H1 (cell line): ENCODE measurements around the gene MARS1. TPM values are rescaled to one million over a fixed set of nuclear protein-coding genes. Genes with fewer than 3 reads are reported as not detected.

Source experiments
- CTBP2 ChIP-seq: IDR thresholded peaks from 2 replicates; pipeline ENCODE4 v1.7.0; 2011; ENCODE audit warnings: borderline replicate concordance, mild to moderate bottlenecking, moderate library complexity, mixed read lengths, low read length; ENCODE audit not compliant: insufficient read depth, insufficient read length
- HDAC2 ChIP-seq, 2 experiments: fragments of 300-600 bp in 1 of 2; sonication (generic) in 1 of 2; IDR thresholded peaks; 2 replicates each; pipeline ENCODE4 v1.6.1; 2011 to 2012; ENCODE audit warnings: low read depth in 2 of 2, low read length in 2 of 2, mild to moderate bottlenecking in 2 of 2, moderate library complexity in 2 of 2, borderline replicate concordance in 1 of 2, inconsistent platforms in 1 of 2
- JUND ChIP-seq: IDR thresholded peaks from 2 replicates; pipeline ENCODE4 v1.6.1; 2011; ENCODE audit warnings: mild to moderate bottlenecking, improper control_type of control experiment, low read length
- POLR2AphosphoS5 ChIP-seq: IDR thresholded peaks from 2 replicates; pipeline ENCODE4 v1.6.1; 2011; ENCODE audit warnings: low read depth, low read length
- polyA plus RNA-seq, 7 experiments: library from polyadenylated mRNA; depleted of rRNA in 3 of 7; stranded (reverse) in 5 of 7; unstranded in 2 of 7; fragments of >200 nt in 5 of 7; fragments of 200-250 nt in 2 of 7; gene quantifications; 1 replicate in 5 of 7; 2 replicates in 1 of 7; 4 replicates in 1 of 7; pipeline versions ENCODE4 v1.2.1 to v1.2.3, GENCODE V29; 2011 to 2013; ENCODE audit warnings: missing spikeins in 2 of 7, mixed read lengths in 2 of 7
- total RNA-seq: library from RNA; stranded (reverse); fragmentation: NEBNext Ultra II Directional; extraction: Animal tissue kit (Norgen Biotek cat#: 25700); gene quantifications from 2 replicates; pipeline ENCODE4 v1.2.1, GENCODE V29; 2021

MARS1 gene
- total and polyA plus RNA-seq, 2 of the 8 experiments (the other 6 are each of a cell fraction or from before 2014, with no cell fraction given): 194 to 407 TPM

DNA sequence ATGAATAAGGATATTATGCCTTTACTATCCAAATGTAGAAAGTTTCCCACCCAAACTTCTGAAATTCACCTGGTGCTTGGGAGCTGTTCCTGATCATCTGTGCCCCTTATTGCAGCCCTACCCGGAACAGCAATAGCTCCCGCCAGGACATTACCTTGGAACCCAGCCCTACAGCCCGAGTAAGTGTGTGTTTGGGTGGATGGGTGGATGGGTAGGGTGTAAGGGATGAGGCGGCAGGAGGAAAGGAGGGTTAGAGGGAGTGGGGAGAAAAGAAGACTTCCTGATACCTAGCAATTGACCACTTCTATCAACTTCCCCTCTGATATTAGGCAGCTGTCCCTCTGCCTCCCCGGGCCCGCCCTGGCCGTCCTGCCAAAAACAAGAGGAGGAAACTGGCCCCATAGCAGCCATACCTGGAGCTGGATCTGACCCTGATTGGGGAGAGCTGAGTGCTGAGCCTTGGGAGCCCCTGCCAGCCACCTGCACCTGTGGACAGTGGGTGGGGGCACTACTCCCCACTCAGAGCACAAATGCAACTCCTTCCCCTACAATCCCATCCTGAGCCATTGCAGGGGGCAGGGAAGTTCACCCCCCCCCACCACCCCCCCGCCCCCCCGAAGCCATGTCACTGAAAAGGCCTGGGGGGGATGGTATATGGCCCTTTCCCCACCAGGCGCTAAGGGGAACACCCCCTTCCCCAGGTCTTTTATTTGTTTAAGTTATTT, 41.1 kb downstream of the MARS1 start (continued):
- TF ChIP-seq HDAC2 (IDR thresholded peaks at IDR 0.05; ENCODE audit: borderline replicate concordance in 1 of 2, low read depth in 2 of 2, low read length in 2 of 2) (no peak), CTBP2 (no peak), JUND (no peak), POLR2AphosphoS5 (no peak)
